Neural crest cell (in vitro differentiated cells): ENCODE data around the gene DHDDS. TPM values are rescaled to one million over a fixed set of nuclear protein-coding genes. Genes with fewer than 3 reads are reported as not detected.

ENCODE experiments used
- DNase-seq: peaks from one replicate; pipeline ENCODE4 v3.0.0; 2021; ENCODE audit warnings: low read depth, mixed read lengths, low spot score
- H3K27ac Mint-ChIP-seq: one replicate; pipeline ENCODE4 v1.8.0; 2021; ENCODE audit warnings: mild to moderate bottlenecking, mixed read lengths; ENCODE audit not compliant: unreplicated experiment
- H3K27me3 Mint-ChIP-seq: 2 replicates; pipeline ENCODE4 v1.8.0; 2021; ENCODE audit warnings: low read depth, mild to moderate bottlenecking, mixed read lengths
- H3K36me3 Mint-ChIP-seq: 2 replicates; pipeline ENCODE4 v1.8.0; 2021; ENCODE audit warnings: low read depth, mild to moderate bottlenecking, mixed read lengths
- H3K4me1 Mint-ChIP-seq: 2 replicates; pipeline ENCODE4 v1.8.0; 2021; ENCODE audit warnings: mixed read lengths
- H3K4me3 Mint-ChIP-seq: one replicate; pipeline ENCODE4 v1.8.0; 2021; ENCODE audit warnings: mild to moderate bottlenecking, mixed read lengths
- H3K9me3 Mint-ChIP-seq: 2 replicates; pipeline ENCODE4 v1.8.0; 2021; ENCODE audit warnings: mixed read lengths
- total RNA-seq: library from RNA; stranded (reverse); gene quantifications from 2 replicates; pipeline ENCODE4 v1.2.1, GENCODE V29; 2021
- TF ChIP-seq, protein P1 (sequence below): fragments of 200-600 bp; sonication (generic); conservative IDR thresholded peaks from 2 replicates; pipeline ENCODE4 v1.5.0; 2021; ENCODE audit warnings: antibody characterized with exemption, mild to moderate bottlenecking

Gene DHDDS
- total RNA-seq, 1 donor from 2014 or later, result 40.1 TPM

GRCh38 chr1:26403656-26404055 is 28.5 kb upstream of the DHDDS start:
- TF ChIP-seq, protein P1, sequence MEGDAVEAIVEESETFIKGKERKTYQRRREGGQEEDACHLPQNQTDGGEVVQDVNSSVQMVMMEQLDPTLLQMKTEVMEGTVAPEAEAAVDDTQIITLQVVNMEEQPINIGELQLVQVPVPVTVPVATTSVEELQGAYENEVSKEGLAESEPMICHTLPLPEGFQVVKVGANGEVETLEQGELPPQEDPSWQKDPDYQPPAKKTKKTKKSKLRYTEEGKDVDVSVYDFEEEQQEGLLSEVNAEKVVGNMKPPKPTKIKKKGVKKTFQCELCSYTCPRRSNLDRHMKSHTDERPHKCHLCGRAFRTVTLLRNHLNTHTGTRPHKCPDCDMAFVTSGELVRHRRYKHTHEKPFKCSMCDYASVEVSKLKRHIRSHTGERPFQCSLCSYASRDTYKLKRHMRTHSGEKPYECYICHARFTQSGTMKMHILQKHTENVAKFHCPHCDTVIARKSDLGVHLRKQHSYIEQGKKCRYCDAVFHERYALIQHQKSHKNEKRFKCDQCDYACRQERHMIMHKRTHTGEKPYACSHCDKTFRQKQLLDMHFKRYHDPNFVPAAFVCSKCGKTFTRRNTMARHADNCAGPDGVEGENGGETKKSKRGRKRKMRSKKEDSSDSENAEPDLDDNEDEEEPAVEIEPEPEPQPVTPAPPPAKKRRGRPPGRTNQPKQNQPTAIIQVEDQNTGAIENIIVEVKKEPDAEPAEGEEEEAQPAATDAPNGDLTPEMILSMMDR, result no peak
- H3K27ac Mint-ChIP-seq, result peak overlapping the region; percentile 10
- H3K4me1 Mint-ChIP-seq, result peaks cover 51% of the 10 kb centered on the region
- H3K4me3 Mint-ChIP-seq, result peak overlapping the region; percentile 38
- peaks cover 2% of the 10 kb centered on the region for H3K27me3 Mint-ChIP-seq
- no peaks in the 10 kb centered on the region for H3K9me3 Mint-ChIP-seq
- H3K36me3 Mint-ChIP-seq, result no peaks in the 10 kb centered on the region
- DNase-seq, result peak; percentile 47

GRCh38 chr1:26404641-26405040 is 27.5 kb upstream of the DHDDS start:
- no peak overlapping the region for H3K4me3 Mint-ChIP-seq
- peaks cover 61% of the 10 kb centered on the region for H3K4me1 Mint-ChIP-seq
- H3K9me3 Mint-ChIP-seq, result no peaks in the 10 kb centered on the region
- no peak for DNase-seq
- H3K27me3 Mint-ChIP-seq, result peaks cover 6% of the 10 kb centered on the region
- H3K36me3 Mint-ChIP-seq, result no peaks in the 10 kb centered on the region
- no peak overlapping the region for H3K27ac Mint-ChIP-seq
- TF ChIP-seq, protein P1, result no peak

DNA sequence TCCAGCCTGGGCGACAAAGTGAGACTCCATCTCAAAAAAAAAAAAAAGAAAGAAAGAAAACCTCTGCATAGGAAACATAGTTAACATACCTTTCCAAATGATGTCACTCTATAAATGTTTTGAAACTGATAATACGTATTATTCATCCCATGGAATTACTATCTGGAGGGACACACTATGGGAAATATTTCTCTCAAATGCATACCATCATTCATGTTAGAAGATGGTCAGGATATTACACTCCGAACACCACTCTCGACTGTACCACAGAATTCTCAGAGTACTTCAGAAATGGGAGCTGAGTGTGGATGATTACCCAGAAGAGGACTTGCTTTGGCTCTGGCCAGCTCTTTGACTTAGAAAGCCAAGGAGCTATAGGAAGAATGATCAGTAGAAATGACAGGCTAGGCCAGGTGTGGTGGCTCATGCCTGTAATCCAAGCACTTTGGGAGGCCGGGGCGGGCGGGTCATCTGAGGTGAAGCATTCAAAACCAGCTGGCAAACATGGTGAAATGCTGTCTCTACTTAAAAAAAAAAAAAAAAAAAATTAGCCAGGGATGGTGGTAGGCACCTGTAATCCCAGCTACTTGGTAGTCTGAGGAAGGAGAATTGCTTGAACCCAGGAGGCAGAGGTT is 26.7 kb upstream of the DHDDS start:
- Mint-ChIP-seq H3K4me3 (peak overlapping the region; percentile 16), H3K27me3 (peaks cover 12% of the 10 kb centered on the region), H3K4me1 (peaks cover 59% of the 10 kb centered on the region), H3K36me3 (no peaks in the 10 kb centered on the region), H3K27ac (no peak overlapping the region), H3K9me3 (no peaks in the 10 kb centered on the region)
- TF ChIP-seq, protein P1, result no peak
- no peak for DNase-seq

DNA sequence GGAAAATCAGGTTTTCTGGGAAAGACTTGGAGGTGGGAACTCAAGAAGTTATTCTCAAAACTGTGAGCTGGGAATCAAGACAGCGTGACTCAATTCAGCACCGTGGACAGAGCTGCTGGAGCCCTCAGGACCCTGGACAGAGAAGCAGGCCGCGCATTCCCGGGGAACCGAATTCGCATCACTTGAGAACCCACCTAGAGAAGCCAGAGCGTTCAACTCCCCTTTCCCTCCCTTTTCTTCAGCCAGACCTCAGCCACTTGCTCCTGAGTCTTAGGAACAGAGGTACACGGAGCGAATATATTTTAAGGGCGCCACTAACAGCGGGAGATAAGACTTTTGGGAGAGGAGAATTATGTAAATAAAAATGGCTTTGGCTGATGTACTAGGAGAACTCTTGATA is 23.5 kb upstream of the DHDDS start:
- Mint-ChIP-seq H3K9me3 (no peaks in the 10 kb centered on the region), H3K27ac (peak overlapping the region; percentile 98), H3K36me3 (peaks cover 9% of the 10 kb centered on the region), H3K27me3 (peaks cover 17% of the 10 kb centered on the region), H3K4me3 (peak overlapping the region; percentile 98), H3K4me1 (peaks cover 62% of the 10 kb centered on the region)
- TF ChIP-seq, protein P1, result no peak
- DNase-seq, result peak; percentile 96

DNA sequence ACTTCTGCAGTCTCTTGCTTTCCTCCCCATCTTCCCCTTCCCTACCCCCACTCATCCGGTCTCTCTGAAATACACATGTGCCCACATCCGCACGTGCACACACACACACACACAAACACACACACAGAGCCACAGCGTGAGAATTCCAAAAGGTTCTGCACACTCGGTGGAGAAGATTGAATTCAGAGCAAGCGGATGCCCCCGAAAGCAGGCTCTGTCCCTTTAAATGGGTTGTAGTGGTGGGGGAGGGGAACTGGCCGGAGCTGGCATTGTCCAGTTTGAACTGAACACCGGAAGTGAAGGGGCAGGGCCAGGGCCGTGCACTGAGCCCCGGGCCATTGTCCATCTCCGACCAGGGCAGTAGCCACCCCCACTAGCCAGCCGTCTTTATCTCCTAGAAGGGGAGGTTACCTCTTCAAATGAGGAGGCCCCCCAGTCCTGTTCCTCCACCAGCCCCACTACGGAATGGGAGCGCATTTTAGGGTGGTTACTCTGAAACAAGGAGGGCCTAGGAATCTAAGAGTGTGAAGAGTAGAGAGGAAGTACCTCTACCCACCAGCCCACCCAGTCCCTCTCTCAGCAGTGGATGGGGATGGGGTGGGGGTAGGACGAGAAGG is 22.8 kb upstream of the DHDDS start:
- H3K27ac Mint-ChIP-seq, result peak overlapping the region; percentile 98
- peak overlapping the region; percentile 98 for H3K4me3 Mint-ChIP-seq
- TF ChIP-seq, protein P1, result no peak
- H3K9me3 Mint-ChIP-seq, result no peaks in the 10 kb centered on the region
- DNase-seq, result peak; percentile 89
- peaks cover 17% of the 10 kb centered on the region for H3K27me3 Mint-ChIP-seq
- H3K36me3 Mint-ChIP-seq, result peaks cover 14% of the 10 kb centered on the region
- H3K4me1 Mint-ChIP-seq, result peaks cover 61% of the 10 kb centered on the region
